Right atrium auricular region (tissue), 2 donors: ENCODE data around the gene GRK5. TPM values are rescaled to one million over a fixed set of nuclear protein-coding genes. Genes with fewer than 3 reads are reported as not detected.

Source experiments
- DNase-seq: peaks from one replicate; pipeline ENCODE4 v3.0.0-alpha.2; 2019; ENCODE audit warnings: low spot score
- H3K27ac ChIP-seq, 2 donors: fragments of 200-600 bp; sonication (generic); 1 replicate in 1 of 2; 2 replicates in 1 of 2; pipeline ENCODE4 v1.5.1; 2016 to 2019
- H3K27me3 ChIP-seq, 2 donors: fragments of 200-600 bp; sonication (generic); one replicate each; pipeline versions ENCODE4 v1.5.1 to v1.6.0; 2017 to 2019
- H3K36me3 ChIP-seq: fragments of 200-600 bp; sonication (generic); one replicate; pipeline ENCODE4 v1.5.1; 2016
- H3K4me1 ChIP-seq, 2 donors: fragments of 200-600 bp; sonication (generic); one replicate each; pipeline versions ENCODE4 v1.5.1 to v1.6.0; 2017 to 2019
- H3K4me3 ChIP-seq, 2 donors: fragments of 200-600 bp; sonication (generic); 1 replicate in 1 of 2; 2 replicates in 1 of 2; pipeline ENCODE4 v1.5.1; 2017 to 2019; ENCODE audit warnings: mild to moderate bottlenecking in 1 of 2, moderate library complexity in 1 of 2
- H3K9me3 ChIP-seq, 2 donors: fragments of 200-600 bp; sonication (generic); one replicate each; pipeline ENCODE4 v1.5.1; 2019
- CTCF ChIP-seq, 2 donors: fragments of 200-600 bp; sonication (generic); IDR thresholded peaks; one replicate each; pipeline ENCODE4 v1.5.1; 2019; ENCODE audit warnings: antibody characterized with exemption in 2 of 2
- total RNA-seq, 2 donors: library from RNA; depleted of rRNA; stranded (reverse); fragments of >200 nt; gene quantifications; one replicate each; pipeline ENCODE4 v1.1.0, GENCODE V29; 2016

GRK5 gene
- total RNA-seq, 2 donors from 2014 or later, result 19.2 to 53.8 TPM

- H3K27ac ChIP-seq, result peak overlapping the region; percentile 50 to 74
- TF ChIP-seq CTCF (IDR thresholded peaks at IDR 0.05), result no peak
- H3K27me3 ChIP-seq, result no peaks in the 10 kb centered on the region
- no peaks in the 10 kb centered on the region for H3K9me3 ChIP-seq
- peaks cover 0 to 59% of the 10 kb centered on the region in 2 donors for H3K4me1 ChIP-seq
- peak; percentile 94 for DNase-seq
- no peaks in the 10 kb centered on the region for H3K36me3 ChIP-seq
- H3K4me3 ChIP-seq, result no peak overlapping the region
Observed at GRCh38 chr10:119305860-119306513, 98.6 kb downstream of the GRK5 start.

GRCh38 chr10:119306514-119306951 lies 99.2 kb downstream of the GRK5 start:
- no peaks in the 10 kb centered on the region for H3K9me3 ChIP-seq
- TF ChIP-seq CTCF (IDR thresholded peaks at IDR 0.05), result no peak
- no peak for DNase-seq
- H3K27me3 ChIP-seq, result no peaks in the 10 kb centered on the region
- H3K4me1 ChIP-seq, result peaks cover 0 to 54% of the 10 kb centered on the region in 2 donors
- H3K27ac ChIP-seq, result peak overlapping the region; percentile 50 to 74
- H3K36me3 ChIP-seq, result no peaks in the 10 kb centered on the region
- no peak overlapping the region for H3K4me3 ChIP-seq

DNA sequence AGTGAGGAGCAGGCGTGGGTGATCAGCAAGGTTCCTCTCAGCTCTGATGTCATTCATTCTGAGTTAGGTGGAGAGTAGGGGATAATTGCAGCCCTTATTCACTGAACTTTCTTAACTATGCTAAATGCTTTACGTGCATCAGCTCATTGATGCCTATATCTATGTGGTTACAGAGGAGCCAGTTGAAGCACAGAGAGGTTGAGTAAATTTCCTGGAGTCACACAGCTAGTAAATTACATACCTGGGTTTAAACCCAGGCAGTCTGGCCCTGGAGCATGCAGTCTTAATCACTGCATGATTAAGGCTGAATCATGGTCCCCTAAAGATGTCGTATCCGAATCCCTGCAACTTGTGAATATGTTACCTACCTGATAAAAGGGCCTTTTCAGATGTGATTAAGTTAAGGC lies 99.6 kb downstream of the GRK5 start:
- DNase-seq, result no peak
- peak overlapping the region in 1 of 2 donors; percentile 74 for H3K27ac ChIP-seq
- H3K36me3 ChIP-seq, result no peaks in the 10 kb centered on the region
- peaks cover 0 to 49% of the 10 kb centered on the region in 2 donors for H3K4me1 ChIP-seq
- TF ChIP-seq CTCF (IDR thresholded peaks at IDR 0.05), result no peak
- no peaks in the 10 kb centered on the region for H3K27me3 ChIP-seq
- no peak overlapping the region for H3K4me3 ChIP-seq
- no peaks in the 10 kb centered on the region for H3K9me3 ChIP-seq

- TF ChIP-seq CTCF (IDR thresholded peaks at IDR 0.05), result no peak
- Histone ChIP-seq H3K27ac (no peak overlapping the region), H3K36me3 (no peaks in the 10 kb centered on the region), H3K4me1 (peaks cover 0 to 39% of the 10 kb centered on the region in 2 donors), H3K9me3 (no peaks in the 10 kb centered on the region), H3K4me3 (no peak overlapping the region), H3K27me3 (no peaks in the 10 kb centered on the region)
- no peak for DNase-seq
Observed at GRCh38 chr10:119308089-119308488, 100.7 kb downstream of the GRK5 start.

DNA sequence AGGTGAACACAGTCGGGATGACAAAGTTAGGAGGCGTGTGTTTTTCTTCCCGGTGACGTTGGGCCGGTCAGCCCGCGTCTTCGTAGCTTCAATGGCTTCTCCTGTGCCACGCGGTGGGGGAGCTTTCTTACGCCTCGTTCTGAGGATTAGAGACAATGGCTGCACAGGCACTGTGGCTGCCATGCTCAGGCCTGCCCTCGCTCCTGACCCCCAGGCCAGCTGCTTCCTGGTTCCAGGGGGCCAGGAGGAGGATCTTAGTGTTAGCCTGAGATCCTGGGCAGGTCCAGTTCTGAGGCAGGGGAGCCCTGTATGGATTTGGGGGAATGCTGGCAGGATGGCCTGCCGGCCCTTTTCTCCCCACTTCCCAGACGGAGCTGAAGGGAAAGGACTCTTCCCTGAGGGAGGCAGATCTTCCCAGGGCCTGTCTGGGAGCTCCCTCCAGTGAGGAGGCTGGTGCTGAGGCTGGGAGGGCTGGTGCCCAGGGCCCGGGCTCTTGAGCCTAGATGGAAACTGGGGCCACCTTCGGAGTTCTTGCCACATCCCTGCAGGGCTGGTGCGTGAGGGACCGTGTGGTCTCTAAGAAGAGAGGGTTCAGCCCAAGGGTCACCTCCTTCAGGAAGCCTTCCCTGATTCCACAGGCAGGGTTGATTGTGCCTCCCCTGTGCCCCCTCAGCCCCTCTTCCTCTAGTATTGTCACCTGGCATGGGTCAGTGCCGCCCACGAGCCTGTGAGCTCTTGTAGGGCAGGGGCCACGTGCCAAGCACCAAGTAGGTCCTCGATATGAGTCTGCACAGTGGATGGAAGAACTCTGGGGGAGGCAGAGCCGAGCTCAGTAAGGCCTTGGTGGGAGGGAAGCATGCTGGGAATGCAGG lies 101.4 kb downstream of the GRK5 start:
- Histone ChIP-seq H3K4me3 (no peak overlapping the region), H3K27ac (peak overlapping the region in 1 of 2 donors; percentile 9), H3K27me3 (no peaks in the 10 kb centered on the region), H3K4me1 (peaks cover 0 to 40% of the 10 kb centered on the region in 2 donors), H3K36me3 (no peaks in the 10 kb centered on the region), H3K9me3 (no peaks in the 10 kb centered on the region)
- TF ChIP-seq CTCF (IDR thresholded peaks at IDR 0.05), result no peak
- no peak for DNase-seq
